ENCODE results near the gene DDX23. TPM values are rescaled to one million over a fixed set of nuclear protein-coding genes. Genes with fewer than 3 reads are reported as not detected.

Gene DDX23
- polyA plus RNA-seq, 1 of the 3 experiments (the other 2 are of a cell fraction): 50.4 TPM

GRCh38 chr12:48854488-48854887 is 2.5 kb upstream of the DDX23 start:
- Histone ChIP-seq H2AFZ (ENCODE audit: low read depth) (no peak overlapping the region), H3F3A (replicated peaks; ENCODE audit: insufficient read depth) (no peaks in the 10 kb centered on the region), H3K27me3 (ENCODE audit: insufficient read depth) (no peaks in the 10 kb centered on the region), H3K4me3 (ENCODE audit: low read depth in 2 of 2, low read length in 1 of 2) (no peak overlapping the region), H3K36me3 (replicated peaks in 1 of 2; ENCODE audit: control insufficient read depth in 1 of 2, insufficient read depth in 2 of 2, low read length in 1 of 2) (peaks cover 0 to 6% of the 10 kb centered on the region in 2 experiments), H3K4me2 (no peak overlapping the region), H3K9me2 (no peaks in the 10 kb centered on the region), H4K20me1 (ENCODE audit: insufficient read depth) (no peaks in the 10 kb centered on the region), H3K79me2 (ENCODE audit: insufficient read depth) (peaks cover 25% of the 10 kb centered on the region), H3K27ac (ENCODE audit: low read depth in 2 of 2, low read length in 1 of 2) (no peak overlapping the region), H3K4me1 (ENCODE audit: control insufficient read depth in 1 of 2, insufficient read depth in 2 of 2, low read depth in 1 of 2, low read length in 1 of 2) (peaks cover 0 to 13% of the 10 kb centered on the region in 2 experiments; a peak in 2 of 4 replicates), H3K9ac (no peak overlapping the region), H3K9me3 (no peaks in the 10 kb centered on the region)
- no peak for DNase-seq
- 72% methylated on average over 4 of the region's 4 CpGs for WGBS (ENCODE audit: low lambda C conversion rate)
- ChIA-PET CTCF (interaction anchor here (1.2 to 34.8 kb wide), 16 partner anchors 9 to 146 kb away, joined by 3 to 667 read pairs (median 21); partner anchors contain the start of genes CACNB3, FKBP11, RND1 and WNT1), POLR2A (no interaction called here)
- no peak for TF ChIP-seq CTCF (IDR thresholded peaks at IDR 0.05)
- TF ChIP-seq FOXM1 (IDR thresholded peaks at IDR 0.05; ENCODE audit: low read depth): no peak
- no peak for TF ChIP-seq RFX5 (IDR thresholded peaks at IDR 0.05; ENCODE audit: low read length)
- TF ChIP-seq GABPA (IDR thresholded peaks at IDR 0.05; ENCODE audit: low read depth): no peak
- TF ChIP-seq GATA2 (CRISPR knock-in tag; IDR thresholded peaks at IDR 0.05): no peak
- no peak for TF ChIP-seq SMC3 (IDR thresholded peaks at IDR 0.05; ENCODE audit: low read depth, low read length)
- no peak for TF ChIP-seq SIN3A (IDR thresholded peaks at IDR 0.05; ENCODE audit: borderline replicate concordance, low read depth, low read length)
- TF ChIP-seq POLR2AphosphoS5 (IDR thresholded peaks at IDR 0.05; ENCODE audit: low read depth, low read length): no peak
- no peak for TF ChIP-seq REST (IDR thresholded peaks at IDR 0.05; ENCODE audit: low read depth, low read length)
- no peak for TF ChIP-seq MEF2A (IDR thresholded peaks at IDR 0.05; ENCODE audit: borderline replicate concordance, low read depth)
- no peak for TF ChIP-seq RXRA (IDR thresholded peaks at IDR 0.05; ENCODE audit: borderline replicate concordance, low read depth)

Measured in SK-N-SH (cell line).